NCI-H1417 treated with DMSO at 0.1 percent for 48 hours (cell line): ENCODE measurements around the gene PRR15L.
A peak's percentile ranks its signal among the peaks of the same experiment; 100 is the strongest.

Experiments
- DNase-seq: peaks from one replicate; lab custom pipeline; 2025; lab: John Stamatoyannopoulos, UW

The PRR15L gene

GRCh38 chr17:47959825-47960655, 2.4 kb upstream of the PRR15L start:
- peak; percentile 93 for DNase-seq

- DNase-seq = no peak
Observed at GRCh38 chr17:47956791-47957590, 692 bp downstream of the PRR15L start.

- no peak for DNase-seq
Observed at GRCh38 chr17:47955497-47956461, 1.9 kb downstream of the PRR15L start.

- DNase-seq = no peak
Observed at GRCh38 chr17:47953909-47954308, 3.8 kb downstream of the PRR15L start.

- no peak for DNase-seq
Observed at GRCh38 chr17:47952171-47953021, 5.3 kb downstream of the PRR15L start.

- DNase-seq = no peak
Observed at GRCh38 chr17:47950448-47950847, 7.2 kb downstream of the PRR15L start.

- no peak for DNase-seq
Observed at GRCh38 chr17:47949946-47950345, 7.7 kb downstream of the PRR15L start.

GRCh38 chr17:47949197-47949759, 8.4 kb downstream of the PRR15L start:
- peak; percentile 41 for DNase-seq

- no peak for DNase-seq
Observed at GRCh38 chr17:47948706-47949196, 8.9 kb downstream of the PRR15L start.

- DNase-seq = peak; percentile 10
Observed at GRCh38 chr17:47946929-47947397, 10.7 kb downstream of the PRR15L start.

GRCh38 chr17:47946516-47946915, 11.2 kb downstream of the PRR15L start:
- no peak for DNase-seq

- no peak for DNase-seq
Observed at GRCh38 chr17:47945529-47946508, 11.9 kb downstream of the PRR15L start.

GRCh38 chr17:47945080-47945479, 12.6 kb downstream of the PRR15L start:
- no peak for DNase-seq

- DNase-seq = no peak
Observed at GRCh38 chr17:47942568-47942967, 15.1 kb downstream of the PRR15L start.

GRCh38 chr17:47942096-47942510, 15.6 kb downstream of the PRR15L start:
- no peak for DNase-seq

- DNase-seq = peak; percentile 86
Observed at GRCh38 chr17:47941246-47942095, 16.2 kb downstream of the PRR15L start, which contains the start of gene PNPO. TSS of gene PNPO (plus strand) at chr17:47941571. CDS start at chr17:47941676, 105 bp downstream.

- DNase-seq = no peak
Observed at GRCh38 chr17:47937941-47938340, 19.7 kb downstream of the PRR15L start.

GRCh38 chr17:47935961-47936360, 21.7 kb downstream of the PRR15L start:
- DNase-seq = no peak
